GM18520 (cell line): ENCODE data around the gene YTHDC1.
"Not testable (repeated sequence)": the region's sequence is repeated elsewhere in the genome, so short reads cannot be mapped to it uniquely, and the experiment has no call there.

Source experiments
- ATAC-seq: cut with Tn5 transposase; IDR thresholded peaks from one replicate; pipeline ENCODE4 v1.9.1; 2021; ENCODE audit not compliant: unreplicated experiment

The YTHDC1 gene

DNA sequence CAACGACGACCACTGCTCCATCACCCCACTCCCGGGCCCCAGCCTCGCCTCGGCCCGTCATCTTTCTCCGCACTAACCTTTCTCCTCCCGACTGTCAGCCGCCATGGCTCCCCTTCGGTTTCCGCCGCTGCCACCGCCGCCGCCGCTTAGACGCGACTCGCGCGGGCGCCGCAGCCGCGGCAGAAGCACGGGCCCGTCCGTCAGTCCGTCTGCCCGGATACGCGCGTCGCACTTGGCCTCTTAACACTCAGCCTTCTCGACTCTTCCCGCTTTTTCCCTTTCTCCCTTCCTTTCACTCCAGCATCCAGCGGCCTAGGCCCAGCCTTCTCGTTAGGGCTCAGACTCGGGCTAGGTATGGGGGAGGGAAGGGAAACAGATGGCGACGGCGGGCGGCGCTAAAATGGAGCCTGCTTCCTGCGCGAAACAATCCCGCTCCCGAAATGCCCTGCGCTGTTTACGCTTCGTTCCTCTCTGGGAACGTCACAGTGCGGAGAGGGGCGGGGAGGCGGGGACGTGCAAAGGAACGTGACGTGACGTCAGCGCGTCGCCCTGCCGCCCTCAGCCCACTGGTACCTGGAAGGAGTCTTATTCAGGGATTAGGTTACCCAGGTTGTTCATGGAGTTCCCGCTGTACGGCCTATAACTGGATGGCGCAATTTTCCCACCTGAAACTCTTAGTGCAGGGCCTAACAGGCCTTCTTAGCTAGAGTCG, at the start of gene YTHDC1:
Gene YTHDC1, minus strand, starts transcription at position 442 of the 712 bp plus-strand sequence. Its CDS starts 337 bp downstream, at position 105.
- peak; percentile 95 for ATAC-seq

GRCh38 chr4:68399306-68399705, 49.4 kb upstream of the YTHDC1 start:
- no peak for ATAC-seq

DNA sequence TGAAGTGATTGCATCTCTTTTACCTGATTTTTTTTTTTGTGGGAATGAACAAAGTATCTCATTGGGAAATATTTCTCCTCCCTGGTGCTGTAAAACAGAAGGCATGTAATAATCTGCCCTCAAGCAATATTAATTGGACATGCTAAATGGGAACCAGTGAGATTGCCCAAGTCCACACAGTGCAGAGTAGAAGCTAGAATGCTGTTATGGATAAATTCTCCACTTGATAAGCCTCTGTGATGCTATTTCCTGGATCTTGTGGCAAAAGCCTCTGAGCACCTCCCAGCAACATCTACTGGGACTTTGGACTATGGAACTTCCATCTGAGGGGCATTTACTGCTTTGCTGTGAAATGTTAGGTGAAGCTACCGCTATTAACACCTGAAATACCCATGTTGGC, 46.9 kb upstream of the YTHDC1 start:
- no peak for ATAC-seq

- ATAC-seq, result no peak
These were observed 41.5 kb upstream of the YTHDC1 start for GRCh38 chr4:68391436-68391835.

DNA sequence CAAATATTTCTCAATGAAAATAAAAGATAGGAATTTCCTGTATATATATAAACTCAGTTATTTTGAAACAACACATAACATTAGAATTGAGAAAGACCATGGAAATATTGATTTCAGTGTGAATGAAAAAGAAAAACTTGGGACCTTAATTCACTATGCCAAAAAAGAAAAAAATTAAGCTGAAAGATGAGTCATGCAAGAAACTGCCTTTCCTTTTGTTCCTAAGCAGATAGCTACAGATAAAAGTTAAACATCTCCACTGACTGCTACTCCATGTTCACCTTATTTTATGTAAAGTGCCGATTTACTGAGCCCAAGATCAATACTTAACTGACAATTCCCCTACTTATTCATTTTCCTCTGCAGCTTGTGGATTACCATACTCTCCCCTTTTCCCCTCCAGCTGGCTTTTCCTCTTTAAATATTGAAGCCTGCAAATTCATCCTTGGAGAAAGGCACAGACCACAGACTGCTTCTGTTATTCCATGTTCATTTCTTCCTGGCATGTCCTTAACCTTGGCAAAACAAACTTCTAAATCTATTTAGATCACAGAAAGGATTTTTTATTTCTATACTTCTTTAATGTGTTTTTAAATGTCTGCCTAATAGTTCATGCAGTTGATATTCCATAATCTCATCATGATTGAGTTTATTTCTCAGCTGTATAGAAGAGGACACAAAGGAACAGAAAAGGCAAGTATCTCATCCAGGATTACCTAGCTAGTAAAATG, 40.5 kb upstream of the YTHDC1 start:
- no peak for ATAC-seq

- not testable (repeated sequence) for ATAC-seq
These were observed 39.6 kb upstream of the YTHDC1 start for GRCh38 chr4:68389386-68389913.

DNA sequence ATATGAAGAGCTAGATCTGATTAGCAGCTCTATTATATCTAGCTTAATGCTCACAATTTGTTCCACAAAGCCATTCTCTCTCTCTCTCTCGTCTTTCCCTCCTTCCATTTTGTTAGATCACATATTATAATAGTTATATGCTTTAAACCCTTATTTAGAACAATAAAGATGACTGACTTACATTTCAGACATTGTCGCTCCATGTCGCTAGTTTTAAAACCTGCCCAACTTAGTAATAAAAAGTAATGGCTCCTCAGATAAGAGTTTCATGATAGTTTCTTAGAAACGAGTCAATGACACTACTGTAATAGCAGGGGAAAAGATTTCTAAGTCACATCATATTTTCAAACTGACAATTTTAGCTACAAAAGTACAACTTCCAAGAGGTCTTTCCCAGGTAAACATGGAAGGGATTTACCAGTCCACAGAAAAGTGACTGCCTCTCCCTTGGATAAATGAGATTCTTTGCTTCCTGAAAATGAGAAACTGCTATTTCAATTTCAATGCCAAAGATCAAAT, 38.5 kb upstream of the YTHDC1 start:
- no peak for ATAC-seq

DNA sequence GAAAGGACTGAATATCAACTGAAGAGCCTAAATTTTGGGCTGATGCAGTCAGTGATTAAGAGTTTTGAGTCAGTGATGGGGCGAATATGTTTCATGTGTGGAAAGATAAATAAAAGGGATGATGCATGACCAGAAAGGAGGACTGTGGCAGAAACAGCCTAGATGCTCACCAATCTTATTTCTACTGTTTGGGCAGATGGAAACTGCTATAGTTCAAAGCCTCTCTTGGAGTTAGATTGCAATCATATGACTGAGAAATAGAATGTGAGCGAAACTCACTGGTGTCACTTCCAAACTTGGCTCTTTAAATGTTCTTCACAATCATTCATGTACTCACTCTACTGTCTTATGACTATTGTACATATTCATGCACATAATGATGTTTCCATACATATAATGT, 35.4 kb upstream of the YTHDC1 start:
- ATAC-seq, result no peak

DNA sequence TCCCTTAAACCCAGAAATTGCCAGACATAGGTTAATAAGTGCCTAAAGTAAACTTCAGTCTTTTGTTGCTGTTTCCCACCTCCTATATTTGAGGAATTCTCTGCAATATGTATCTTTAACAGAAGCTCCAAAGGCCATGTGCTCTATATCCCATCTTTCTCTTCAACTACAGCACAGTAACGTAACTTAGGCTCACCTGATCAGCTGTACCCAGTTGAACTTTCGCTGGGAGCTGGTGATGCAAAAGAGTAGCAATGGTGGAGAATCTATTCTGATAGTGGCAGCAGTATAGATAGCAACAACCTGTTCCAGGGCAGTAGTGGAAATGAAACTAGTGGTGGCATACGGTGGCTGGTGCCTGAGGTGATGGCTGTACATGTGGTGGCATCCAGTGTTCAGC, 33.2 kb upstream of the YTHDC1 start:
- no peak for ATAC-seq

GRCh38 chr4:68378226-68378625, 28.3 kb upstream of the YTHDC1 start:
- ATAC-seq, result no peak

DNA sequence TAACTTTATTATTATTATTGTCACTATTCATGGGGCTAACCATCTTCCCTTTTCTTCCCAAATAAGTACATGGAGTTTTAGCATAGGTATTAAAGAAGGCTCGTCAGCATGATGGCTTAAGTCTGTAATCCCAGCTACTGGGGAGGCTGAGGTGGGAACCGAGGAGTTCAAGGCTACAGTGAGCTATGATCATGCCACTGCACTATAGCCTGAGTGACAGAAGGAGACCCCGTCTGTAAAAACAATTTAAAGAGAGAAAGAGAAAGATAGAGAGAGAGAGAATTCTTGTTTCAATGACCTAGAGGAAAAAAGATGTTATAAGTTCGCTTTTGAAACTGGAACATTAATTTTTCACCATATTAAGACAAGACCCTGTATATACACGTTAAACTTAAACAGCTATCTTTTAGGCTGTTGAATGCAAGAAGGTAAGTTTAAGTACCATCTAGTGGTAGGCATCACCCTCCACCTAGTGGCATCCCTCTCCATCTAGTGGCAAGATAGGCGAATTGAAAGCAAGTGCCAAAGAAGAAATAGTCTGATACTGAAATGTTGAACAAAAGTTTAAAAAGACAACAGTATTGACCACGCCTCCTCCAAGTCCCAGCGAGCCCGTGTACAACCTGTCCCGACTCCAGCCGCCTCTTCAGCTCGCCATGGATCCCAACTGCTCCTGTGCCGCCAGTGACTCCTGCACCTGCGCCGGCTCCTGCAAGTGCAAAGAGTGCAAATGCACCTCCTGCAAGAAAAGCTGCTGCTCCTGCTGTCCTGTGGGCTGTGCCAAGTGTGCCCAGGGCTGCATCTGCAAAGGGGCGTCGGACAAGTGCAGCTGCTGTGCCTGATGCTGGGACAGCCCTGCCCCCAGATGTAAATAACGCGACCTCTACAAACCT, 26.0 kb upstream of the YTHDC1 start:
- peak; percentile 72 for ATAC-seq

DNA sequence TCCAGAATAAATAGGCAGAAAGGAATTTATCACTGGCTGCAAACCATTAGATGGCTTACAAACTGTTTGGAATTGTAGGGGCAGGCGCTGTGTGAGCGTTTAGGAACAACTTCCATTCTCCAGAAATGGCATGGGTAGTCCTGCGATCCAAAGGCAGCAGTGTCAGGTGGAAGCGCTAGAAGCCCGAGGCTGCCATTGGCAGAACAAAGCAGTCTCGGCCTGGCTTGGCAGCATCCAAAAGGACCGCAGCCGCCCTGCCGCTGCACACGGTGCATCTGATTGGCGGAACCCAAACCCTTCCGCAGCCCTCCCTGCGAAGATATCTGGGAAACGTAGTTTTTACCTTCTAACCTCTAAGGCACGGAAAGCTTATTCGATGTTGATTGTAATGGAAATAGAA, 23.6 kb upstream of the YTHDC1 start:
- no peak for ATAC-seq

- no peak for ATAC-seq
These were observed 22.7 kb upstream of the YTHDC1 start for GRCh38 chr4:68372588-68372987.

DNA sequence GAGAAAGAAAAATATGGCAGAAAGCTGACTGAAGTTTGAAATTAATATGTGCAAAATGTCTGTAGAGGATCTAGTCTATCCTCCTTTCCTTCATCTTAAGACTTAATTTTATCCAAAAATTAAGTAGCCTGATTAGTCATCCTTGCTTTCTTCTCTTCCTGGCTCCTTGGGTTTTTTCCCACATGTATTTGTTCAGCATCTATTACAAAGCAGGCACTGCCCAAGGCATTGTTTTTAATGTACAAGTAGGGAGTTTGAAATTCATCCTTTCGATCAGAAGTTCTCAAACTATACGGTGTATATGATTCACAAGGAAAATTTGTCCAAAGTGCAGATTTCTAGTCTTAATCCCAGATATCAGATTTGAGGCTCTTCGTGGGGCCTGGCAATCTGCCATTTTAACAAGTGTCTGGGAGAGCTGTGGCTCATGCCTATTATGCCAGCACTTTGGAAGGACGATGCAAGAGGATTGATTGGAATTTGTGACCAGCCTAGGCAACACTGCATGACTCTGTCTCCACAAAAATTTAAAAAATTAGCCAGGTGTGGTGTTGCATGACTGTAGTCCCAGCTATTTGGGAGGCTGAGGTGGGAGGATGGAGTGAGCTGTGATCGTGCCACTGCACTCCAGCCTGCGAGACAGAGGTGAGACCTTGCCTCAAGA, 19.4 kb upstream of the YTHDC1 start:
- ATAC-seq, result no peak

DNA sequence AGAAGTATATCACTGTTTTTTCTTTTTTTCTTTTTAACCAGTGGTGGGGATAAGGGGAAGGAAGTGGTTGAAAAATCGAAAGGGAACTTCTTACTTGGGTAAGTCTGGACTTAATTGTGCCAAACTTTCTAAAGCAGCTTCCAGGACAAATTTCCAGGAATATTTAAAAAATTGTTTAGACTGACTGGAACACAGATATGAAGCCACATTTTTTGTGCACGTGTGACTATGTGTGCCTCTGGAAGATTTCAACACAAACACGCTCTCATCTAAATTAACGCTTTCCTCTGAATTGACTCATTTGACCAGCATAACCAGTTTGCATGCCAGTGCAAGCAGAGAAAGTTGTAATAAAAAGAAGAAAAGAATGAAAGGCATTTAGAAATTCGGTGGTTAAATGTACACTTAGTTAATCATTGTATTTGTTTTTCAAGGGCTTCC, 18.8 kb upstream of the YTHDC1 start:
- ATAC-seq, result no peak

DNA sequence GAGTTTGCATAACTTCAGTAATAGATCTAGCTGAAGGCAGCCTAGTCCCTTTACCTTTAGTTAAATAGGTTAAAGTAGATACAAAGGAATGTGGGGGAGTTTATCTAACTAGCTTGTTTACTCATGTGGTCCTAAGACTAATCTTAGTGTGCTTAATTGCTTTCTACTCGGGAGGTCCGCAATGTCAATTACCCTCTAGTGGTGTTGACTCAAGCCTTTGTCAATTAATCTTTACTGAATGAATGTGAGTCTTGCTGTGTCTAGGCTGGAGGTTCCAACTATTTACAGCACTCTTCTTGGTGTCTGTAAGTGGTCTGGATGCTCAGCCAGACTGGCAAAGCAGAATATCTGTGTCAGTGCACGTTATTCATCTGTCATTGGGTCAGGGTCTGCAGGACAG, 17.9 kb upstream of the YTHDC1 start:
- ATAC-seq, result no peak

DNA sequence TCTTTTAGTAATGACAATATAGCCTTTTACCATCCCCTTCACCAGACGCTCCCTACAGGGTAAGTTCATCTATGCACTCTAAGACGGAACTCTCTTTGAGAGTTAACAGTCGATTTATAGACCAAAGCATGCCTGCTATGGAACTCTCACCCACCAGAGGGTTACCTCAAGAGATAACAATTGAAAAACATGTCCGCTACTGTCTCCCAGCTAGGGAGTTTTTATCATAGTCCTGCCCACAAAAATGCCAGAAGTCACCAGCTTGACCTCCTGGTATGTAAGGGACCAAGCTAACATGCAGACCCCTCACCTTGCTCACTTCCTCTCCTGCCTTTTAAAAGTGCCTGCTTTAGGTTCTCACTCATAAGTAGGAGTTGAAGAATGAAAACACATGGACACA, 16.7 kb upstream of the YTHDC1 start:
- ATAC-seq, result no peak

GRCh38 chr4:68365068-68365467, 15.2 kb upstream of the YTHDC1 start:
- ATAC-seq, result no peak

GRCh38 chr4:68361146-68361589, 11.3 kb upstream of the YTHDC1 start:
- ATAC-seq, result no peak

DNA sequence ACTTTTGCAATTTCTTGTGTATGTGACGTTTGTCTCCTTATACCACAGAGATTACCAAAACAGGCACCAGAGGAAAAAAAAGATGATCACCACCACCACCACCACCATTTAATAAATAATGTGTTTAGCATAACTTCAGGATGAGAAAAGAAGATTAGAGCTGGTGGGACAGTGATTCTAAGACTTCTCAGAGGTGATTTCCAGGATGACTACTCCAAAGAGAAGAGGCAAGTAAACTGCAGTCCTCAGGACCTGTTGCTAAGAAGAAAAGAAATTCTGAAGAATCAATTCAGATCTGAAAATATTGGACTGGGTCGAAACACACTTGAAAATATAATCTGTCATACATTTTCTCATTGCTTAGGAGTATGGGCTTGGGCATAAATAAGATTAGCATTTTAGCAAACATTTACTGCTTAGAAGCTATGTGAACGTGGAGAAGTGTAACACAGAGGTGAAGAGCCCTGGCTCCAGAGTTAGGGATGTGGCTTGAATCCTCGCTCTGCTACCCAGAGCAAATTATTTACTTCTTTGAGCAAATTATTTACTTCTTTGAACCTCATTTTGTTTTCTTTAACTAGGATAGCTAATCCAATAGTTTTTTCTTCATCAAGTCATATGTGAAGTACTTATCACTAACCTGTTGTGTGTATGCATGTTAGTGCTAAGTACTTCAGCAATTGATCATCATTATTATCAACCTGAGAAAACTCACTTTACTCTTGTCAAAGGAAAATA, 10.5 kb upstream of the YTHDC1 start:
- ATAC-seq, result no peak
